ENCODE data around the gene LDHAL6B.

Gene LDHAL6B

DNA sequence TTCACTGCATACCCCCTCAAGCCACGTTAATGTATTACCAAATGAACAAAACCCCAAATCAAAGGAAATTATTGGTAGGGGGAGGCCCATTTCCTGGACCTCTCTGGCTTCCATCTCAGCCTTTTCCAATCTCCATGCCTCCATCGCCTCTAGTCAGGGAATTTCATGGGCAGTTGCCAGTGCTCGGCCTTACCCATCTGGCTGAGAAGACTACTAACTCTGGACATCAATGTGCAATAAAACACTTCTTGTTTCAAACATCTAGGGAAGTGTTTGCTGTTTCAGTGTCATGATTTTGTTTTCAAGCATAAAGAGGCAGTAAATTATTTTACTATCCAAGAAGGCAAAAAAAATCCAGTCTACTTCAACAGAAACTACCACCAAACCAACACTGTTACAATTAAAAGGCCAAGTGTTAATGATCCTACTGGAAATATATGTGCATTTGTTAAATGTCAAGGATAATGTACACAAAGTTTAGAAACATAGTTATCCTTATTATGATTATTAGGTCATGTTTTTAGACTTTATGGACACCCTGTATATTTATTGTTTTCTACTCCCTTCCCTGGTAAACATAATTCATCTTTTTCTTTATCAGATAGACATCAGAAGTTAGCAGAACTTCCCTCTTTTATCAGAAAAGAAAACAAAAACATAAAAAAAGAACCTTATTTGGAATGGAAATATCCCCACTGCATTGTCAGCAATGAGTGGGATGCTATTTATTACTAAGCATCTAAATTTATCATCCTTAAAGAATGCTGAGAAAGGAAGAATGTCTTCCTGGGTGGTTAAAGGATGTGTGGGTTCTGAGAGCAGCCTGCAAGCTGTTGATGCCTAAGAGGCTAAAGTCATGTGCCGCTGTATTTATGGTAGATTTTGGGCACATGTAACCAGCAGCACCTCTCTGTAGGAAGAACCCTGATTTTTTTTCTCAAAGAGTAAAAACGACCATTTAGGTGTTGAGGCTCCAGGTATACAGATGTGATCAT is 15.2 kb downstream of the LDHAL6B start:
- no peak for DNase-seq

DNA sequence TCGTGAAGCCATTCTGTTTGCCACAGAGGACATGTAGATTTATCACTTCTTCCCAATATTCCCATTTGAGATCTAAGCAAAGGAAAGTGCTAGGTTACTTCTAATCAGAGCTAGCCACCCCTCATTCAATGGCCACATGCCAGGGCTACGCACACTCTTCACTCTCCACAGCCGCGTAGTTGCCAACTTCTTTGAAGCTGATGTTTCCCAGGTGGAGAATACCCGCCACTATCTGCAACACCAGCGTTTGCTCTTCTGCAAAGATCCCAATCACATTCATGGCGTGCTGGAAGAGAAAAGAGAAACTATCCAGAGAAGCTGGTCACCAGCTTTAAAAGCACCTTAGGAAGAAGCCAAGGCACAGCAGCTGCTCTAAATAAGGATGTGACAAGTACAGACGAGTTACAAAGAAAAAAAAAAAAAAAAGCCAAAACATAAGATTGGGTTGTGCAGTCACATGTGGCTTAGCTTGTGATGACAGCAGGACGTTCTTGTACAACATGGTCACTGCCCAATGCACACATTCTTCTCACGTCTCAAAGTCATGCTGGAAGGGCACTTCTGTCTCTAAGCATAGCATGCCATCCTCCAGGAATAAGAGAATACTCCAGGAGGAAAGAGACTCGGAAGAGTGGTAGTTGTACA is 16.4 kb downstream of the LDHAL6B start:
- no peak for DNase-seq

DNA sequence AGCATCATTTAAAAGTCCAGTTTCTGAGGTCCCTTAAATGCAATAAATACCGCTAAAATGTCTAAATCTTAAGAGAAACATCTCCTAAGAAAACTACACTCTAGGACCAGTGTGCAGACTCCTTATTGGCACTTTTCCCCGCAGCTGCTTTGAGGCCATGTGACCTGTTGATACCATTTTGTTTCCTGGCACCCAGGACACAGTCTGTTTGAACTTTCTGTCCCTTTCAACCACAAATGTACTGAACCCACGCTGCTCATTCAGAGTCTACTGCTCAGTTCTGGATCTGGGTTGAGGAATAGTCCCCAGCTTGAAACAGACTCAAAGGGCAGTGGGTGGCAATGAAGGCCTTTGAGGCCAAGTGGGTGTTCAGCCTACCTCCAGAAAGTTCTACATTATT is 17.1 kb downstream of the LDHAL6B start:
- DNase-seq, result no peak

DNA sequence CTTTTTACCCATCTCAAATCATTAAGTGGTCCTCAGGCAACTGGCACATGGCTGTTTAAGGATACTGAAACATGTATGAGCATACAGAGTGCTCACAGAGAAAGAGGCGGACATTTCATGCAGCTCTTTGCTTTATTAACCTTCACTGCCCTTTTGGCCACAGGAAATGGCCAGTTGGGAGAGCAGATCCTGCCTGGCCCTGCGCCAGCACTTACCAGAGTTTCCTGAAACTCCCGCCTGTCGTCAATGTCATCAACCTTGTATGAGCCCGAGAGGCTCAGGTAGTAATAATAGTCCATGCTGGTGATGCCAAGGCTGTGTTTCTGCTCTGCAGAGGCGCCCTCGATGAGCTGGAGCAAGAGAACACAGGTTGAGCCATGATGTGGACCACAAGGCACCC is 17.8 kb downstream of the LDHAL6B start:
- no peak for DNase-seq

DNA sequence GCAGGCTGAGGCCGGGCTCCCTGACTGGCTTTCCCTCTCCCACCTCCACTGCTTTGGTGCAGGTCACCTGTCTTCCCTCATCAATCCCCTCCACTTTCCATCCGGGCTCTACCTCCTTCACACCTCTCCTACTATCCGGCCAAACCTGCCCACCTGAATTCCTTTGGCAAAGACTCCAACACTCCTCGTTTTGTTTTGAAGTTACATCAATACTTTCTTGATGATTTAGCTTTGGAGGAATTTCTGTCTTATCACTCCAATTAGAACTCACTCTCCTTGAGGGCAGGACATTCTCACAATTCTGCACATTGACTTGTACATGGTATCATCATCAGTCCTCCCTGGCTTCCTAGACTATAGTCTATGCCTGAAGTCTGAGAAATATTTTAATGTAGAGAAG is 20.4 kb downstream of the LDHAL6B start:
- DNase-seq, result no peak

DNA sequence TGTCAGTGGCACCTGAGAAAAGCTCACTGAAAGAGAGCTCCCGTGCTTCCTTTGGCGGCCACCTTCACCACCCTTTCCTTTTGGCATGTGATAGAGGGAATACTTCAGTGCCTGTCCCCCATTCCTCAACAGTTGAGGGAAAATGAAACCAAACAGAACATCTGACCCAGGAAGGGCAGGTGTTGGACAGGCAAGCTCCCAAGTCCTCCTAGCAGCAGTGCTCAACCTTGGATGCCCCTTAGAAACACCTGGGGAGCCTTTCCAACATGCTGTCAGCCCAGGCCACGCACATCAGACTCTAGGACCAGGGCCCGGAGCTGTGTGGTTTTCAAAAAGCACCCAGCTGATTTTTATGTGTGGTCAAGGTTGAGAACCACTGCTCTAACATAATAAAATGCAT is 22.4 kb downstream of the LDHAL6B start:
- no peak for DNase-seq

DNA sequence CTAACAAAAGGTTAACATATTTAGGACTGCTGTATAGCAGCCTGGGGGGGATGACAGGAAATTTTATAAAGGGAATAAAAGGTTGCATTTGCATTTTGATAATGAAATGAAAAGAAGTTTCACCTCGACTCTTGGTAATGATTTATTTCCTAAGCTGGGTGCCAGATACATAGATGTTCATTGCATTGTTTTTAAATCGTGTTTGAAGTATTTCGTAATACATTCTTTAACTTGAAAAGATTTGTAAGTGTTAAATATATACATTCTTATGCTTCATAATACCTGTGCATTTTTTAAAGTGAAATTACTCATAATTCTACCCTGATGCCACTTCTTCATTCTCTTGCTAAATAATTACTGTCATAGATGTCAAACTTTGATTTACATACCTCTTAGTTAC is 22.8 kb downstream of the LDHAL6B start:
- no peak for DNase-seq

DNA sequence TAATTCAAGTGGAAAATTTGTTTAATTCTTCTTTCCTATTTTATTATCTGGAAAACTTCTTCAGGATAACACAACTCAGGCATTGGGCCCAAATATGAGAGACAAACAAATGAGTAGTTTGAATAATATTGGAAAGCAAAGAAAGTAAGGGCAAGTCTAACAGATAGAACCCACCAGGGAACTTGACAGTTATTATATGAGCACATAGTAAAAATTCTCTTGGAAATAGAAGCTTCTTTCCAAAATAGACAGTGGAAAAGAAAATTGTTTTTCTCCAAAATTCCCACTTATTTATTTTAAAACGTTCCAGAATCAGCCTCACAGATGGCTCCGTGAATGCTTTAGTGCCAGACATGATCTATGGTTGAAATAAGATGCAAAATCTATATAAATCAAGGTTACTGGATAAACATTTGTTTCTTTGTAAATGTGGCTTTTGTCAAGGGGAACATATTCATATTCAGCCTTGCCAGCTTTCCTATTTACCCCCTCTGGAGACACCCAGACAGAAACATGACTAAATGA is 23.9 kb downstream of the LDHAL6B start:
- no peak for DNase-seq

DNA sequence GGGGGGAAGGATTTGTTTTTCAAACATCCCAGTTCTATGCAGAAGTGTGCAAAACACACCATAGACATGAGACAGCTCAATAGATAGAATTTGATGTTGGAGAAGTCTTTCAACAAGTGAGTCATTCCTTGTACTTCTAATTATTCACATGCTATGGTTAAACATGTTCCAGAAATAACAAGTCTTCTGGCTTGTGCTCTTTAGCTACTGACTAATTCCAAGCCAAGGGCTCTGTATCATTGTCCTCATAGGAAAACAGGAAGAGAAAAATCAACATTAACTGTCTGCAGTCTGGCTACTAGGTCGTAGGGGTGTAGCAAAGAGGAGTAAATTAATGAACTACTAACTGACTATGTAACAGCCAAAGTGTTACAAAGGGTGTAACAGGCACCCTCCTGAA is 25.8 kb downstream of the LDHAL6B start:
- no peak for DNase-seq

DNA sequence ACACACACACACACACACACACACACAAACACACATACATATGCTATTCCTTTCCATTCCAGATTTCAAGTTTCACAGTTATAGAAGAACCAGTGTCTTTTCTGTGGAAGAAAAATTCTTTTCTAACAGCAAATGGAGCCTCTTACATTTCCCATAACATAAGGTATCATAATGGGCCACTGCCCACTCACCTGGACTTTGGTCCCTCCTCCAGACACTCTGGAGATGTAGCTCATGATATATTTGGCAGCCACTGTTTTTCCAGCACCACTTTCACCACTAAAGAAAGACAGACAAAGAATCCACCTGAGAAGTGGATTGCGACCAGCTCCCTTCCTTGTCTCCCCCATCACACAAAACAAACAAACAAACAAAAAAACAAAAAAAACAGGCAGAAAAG is 29.8 kb downstream of the LDHAL6B start:
- no peak for DNase-seq

DNA sequence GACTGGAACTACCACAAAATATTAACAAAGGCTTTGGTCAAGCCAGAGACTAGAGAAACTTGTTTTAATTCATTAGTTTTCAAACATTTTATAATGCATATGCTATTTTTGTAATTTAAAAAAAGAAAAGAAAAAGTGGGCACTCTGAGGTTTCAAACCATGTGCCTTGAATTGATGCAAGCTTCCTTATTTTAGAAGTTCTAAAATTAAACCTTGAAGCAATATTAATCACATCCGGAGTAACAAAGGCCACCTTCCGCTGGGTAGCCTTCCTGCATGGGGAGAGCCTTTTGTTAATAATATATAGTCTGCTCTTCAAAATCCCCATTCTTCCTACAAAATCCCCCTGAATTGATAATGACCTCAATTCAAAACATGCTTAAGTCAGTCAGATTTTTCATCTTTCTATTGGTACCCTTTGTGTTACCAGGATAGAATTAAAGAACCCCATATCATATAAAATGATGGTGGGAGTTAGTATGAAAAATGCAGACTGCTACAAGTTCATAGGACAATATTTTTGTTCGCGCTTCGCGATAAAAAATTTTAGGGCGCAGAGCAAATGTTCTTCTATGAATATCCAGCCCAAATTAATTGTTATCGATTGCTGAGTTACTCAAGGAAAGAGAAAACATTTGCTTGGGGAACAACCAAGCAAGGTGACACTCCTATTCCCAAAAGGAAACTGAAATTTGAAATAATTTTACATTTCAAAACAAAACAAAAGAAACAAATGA is 30.6 kb downstream of the LDHAL6B start:
- no peak for DNase-seq

DNA sequence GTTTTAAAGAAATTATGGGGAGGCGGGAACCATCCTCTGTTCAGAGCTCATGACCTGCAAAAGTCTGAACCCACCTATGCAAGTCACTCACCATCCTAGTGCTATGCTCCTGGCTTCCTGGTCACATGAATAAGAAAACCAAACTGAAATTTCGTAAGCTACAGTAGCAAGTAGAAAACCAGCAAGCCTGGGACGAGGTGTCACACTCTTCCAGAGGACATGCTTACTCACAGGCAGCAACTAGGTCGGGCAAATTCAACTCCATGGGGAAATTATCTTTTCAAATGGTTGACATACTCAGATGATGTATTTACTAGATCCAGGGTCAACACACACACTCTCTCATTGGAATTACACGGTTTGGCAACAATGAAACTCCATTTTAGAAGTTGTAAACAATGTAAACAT is 31.3 kb downstream of the LDHAL6B start:
- no peak for DNase-seq

DNA sequence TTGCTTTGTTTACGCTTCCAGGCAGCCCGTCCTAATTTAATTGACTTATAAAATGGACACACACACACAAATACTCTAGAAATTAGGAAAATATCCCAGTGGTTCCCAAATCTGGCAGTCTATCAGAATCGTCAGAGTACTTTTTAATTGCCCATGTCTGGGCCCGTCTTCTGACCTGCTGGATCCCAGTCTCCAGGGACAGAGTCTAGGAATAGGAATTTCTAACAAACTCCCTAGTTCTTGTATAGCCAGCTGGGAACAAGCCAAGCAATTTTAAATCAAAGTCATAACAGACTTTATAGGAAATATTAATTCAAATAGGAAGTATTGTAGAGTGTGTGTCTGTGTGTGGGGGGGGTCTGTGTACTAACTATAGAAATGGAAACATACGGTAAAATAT is 33.4 kb downstream of the LDHAL6B start:
- DNase-seq, result no peak

DNA sequence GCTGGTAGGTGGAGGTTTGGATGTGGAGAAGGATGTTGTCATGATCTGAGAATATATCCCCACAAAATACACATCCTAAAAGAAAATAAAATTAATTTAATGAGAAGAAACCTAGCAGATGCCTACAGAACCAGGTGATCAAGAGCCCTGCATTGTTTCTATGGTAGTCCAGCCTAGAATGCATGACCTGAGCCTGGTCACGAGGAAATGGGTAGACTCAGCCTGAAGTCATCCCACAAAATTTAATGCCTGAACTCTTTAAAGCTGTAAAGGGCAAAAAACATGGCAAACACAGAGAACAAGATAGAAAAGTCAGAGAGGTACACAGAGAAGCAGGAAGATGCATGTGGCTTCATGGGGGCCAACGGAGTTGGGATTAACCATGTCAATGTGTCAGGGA is 36.0 kb downstream of the LDHAL6B start:
- no peak for DNase-seq

DNA sequence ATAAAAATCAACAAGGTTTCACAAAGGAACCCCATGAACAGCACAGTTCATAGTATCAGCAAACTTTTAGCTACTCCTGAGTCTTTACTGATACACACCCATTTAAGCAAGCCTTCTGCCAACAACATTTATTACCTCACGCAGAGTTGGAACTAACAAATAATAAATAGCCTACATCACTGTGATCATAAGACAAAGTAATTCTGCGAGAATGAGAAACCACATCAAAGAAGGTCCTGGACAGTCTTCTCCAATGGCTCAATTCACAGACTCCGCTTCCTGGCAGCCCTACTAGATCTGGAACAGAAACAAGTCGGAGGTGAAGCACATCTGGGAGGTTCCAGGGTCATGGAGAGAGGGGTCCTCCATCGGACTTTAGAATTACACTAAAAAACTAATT is 37.0 kb downstream of the LDHAL6B start:
- no peak for DNase-seq

DNA sequence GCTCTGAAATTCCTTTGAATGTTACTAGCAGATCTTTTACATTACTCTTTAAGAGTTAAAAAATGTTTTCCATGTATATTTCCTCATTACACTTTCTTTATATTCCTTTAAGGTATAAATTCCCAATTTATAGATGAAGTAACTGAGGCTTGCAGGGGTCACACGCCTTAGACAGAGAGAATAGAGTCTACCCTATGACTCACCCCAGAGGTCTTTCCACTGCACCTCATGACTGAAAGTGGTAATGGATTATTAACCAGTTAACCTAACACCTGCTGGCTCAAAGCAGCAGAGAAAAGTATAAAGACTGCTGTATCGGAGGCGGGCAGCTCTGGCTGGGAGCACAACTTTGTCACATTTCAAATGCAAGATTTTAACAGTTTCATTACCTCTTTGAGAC is 37.7 kb downstream of the LDHAL6B start:
- DNase-seq, result no peak

DNA sequence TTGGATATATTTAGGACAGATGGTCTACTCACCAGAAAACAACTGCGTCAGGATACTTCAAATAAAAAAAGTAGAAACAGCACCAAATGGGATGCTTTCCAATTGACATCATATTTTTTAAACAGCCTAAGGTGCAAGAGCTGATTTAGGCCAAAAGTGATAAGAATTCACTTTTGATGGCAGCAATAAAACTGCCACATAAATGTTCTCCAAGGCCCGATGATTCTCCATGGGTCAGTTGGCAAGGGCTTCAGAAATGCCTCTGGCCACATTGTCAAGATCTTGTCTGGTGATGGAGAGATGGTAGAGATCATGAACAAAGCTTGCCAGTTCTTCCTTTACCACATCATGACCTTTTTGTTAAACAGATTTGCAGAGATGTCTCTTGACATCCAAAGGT is 38.9 kb downstream of the LDHAL6B start:
- no peak for DNase-seq

DNA sequence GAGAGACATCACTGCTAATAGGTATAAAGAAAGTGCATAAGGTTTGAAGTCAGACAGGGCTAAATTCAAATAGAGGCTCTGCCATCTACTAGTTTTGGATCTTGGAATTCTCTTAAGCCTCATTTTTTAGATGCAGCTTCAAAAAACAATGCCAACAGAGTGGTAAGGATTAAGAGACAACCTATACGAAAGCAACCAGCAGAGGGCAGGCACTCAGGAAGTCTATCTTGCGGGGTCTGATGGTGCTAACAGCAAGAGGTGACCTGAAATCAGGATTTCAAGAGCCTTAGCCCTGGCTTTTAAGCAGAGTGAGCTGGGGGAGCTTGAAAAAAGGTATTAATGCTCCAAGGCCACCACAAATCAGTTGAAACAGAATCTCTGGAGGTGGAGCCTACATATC is 40.7 kb downstream of the LDHAL6B start:
- peak; percentile 46 to 51 for DNase-seq

DNA sequence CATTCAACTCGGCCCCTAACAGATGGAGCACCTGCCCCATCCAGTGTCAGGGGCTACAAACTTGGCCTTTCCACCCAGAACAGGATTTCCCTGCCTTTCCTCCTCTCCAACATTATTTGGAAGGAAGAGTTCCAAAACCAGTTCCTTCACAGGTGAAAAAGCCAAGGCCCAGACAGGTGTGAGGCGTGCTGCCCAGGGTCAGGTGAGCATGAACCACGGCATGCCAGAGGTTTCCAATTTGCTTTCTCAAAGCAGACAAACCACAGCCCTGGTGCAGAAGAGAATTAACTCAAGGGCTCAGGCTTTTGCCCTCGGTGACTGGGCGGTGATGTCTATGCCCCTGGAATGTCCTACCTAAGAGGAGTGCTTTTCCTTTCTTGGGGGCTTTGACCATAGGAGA is 43.2 kb downstream of the LDHAL6B start:
- no peak for DNase-seq

DNA sequence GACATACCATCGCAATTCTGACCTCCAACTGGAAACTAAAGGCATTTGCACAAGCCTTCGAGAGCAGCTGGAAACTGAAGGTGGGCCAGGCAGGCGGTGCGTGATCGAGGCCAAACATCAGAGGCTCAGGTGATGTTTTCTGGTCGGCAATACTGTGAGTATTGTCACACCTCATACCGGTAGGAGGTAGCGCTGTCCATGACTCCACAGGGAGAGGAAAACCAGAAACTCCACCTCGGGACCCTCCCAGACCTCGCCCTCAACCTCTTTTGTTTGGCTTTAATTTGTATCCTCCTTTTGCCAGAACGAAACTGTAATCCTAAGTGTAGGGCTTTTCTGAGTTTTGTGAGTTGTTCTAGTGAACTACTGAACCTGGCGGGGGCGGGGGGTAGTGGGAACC is 43.6 kb downstream of the LDHAL6B start:
- no peak for DNase-seq

DNA sequence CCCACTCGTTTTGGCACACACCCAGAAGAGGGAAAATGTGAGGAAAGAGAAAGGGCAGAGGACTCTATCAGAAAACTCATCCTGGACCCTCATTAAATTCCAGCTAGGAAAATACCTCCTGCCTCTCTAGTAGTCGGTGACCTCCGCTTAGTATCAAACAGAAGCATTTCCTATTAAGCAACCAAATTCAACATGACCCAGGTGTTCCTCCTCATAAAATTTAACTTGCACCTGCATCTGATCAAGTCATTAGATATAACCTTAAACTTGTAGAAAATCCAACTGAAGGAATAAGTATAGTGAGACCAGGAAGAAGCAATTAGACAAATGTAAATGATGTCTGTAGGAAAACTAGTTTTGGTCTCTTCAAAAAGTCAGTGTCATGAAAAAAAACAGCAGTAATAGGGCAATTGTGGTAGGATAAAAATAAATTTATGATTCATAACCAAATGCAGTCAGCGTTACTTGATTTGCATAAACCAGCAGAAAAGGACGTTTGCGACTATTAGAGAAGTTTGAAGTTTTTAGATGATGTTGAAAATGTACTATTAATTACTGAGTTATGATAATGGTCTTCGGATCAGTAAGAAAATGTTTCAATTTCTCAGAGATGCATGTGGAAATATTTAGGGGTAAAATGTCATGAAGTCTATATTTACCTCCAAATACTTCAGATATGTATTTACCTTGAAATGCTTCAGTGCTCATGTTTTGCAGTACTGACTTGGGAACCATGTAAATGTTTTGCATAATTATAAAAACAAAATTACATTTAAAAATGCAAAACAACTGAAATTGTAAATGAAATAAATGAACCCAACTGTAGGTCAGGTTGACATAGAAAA is 44.6 kb downstream of the LDHAL6B start:
- DNase-seq, result no peak

DNA sequence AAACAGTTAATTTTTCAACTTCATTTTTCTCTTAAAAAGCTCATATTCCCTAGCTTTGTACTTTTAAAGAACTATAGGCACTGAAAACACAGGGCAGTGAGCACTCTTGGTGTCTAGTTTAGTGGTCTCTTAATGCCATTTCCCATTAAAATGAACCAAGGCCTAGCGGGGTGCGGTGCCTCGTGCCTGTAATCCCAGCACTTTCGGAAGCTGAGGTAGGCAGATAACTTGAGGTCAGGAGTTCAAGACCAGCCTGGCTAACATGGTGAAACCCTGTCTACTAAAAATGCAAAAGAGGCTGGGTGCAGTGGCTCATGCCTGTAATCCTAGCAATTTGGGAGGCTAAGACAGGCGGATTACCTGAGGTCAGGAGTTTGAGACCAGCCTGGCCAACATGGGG is 45.5 kb downstream of the LDHAL6B start:
- no peak for DNase-seq
